Fibroblast of gingiva (primary cell): Measurements from ENCODE around the gene NTRK3.

Source experiments
- DNase-seq: peaks from one replicate; pipeline ENCODE4 v3.0.0-alpha.2; 2011; ENCODE audit warnings: low read depth

Gene NTRK3

GRCh38 chr15:88118741-88119140 is 137.8 kb downstream of the NTRK3 start:
- DNase-seq = no peak

DNA sequence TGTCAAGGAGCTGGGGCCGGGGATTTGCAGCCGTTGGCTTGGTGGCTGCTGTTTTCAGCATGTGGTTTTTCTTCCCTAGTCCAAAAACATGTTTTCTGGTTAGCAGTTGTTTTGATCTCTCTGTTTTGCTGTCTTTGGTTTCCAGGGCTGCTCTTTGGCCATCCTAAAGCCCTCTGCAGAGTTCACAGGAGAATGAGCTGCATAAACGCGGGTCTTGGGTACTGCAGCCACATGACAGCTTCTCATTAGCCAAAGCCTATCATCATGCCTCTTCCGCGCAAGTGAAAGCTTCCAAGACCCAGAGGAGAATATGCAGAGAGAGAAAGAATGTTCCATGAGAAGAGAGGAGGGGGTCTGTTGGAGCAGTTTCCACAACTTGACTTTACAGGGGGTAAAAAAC is 138.5 kb downstream of the NTRK3 start:
- DNase-seq = no peak

GRCh38 chr15:88115486-88116152 is 140.9 kb downstream of the NTRK3 start:
- no peak for DNase-seq

- no peak for DNase-seq
These were observed 142.8 kb downstream of the NTRK3 start for GRCh38 chr15:88113613-88114308.

DNA sequence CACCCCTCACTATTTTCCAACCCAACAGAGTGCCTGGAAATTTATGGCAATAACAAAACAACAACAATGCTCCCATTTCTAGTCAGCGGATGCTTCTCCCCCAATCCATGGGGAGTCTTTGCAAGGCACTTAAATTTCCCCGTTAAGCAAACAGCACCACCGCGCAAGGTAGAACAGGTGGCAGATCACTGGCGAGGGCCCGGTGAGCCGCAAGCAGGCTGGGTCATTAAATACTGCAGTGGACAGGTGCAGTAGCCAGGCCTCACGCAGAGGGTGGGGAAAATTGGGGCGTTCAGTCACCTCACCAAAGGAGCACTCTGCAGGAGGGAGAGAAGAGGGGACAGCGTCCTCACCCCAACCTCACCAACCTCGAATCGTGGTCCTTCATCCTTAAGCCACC is 147.5 kb downstream of the NTRK3 start:
- no peak for DNase-seq

- DNase-seq = no peak
These were observed 148.1 kb downstream of the NTRK3 start for GRCh38 chr15:88108477-88108876.

- no peak for DNase-seq
These were observed 150.5 kb downstream of the NTRK3 start for GRCh38 chr15:88106074-88106473.

- no peak for DNase-seq
These were observed 152.2 kb downstream of the NTRK3 start for GRCh38 chr15:88104357-88104756.

GRCh38 chr15:88100181-88100580 is 156.4 kb downstream of the NTRK3 start:
- DNase-seq = no peak

- no peak for DNase-seq
These were observed 158.2 kb downstream of the NTRK3 start for GRCh38 chr15:88098361-88098760.

DNA sequence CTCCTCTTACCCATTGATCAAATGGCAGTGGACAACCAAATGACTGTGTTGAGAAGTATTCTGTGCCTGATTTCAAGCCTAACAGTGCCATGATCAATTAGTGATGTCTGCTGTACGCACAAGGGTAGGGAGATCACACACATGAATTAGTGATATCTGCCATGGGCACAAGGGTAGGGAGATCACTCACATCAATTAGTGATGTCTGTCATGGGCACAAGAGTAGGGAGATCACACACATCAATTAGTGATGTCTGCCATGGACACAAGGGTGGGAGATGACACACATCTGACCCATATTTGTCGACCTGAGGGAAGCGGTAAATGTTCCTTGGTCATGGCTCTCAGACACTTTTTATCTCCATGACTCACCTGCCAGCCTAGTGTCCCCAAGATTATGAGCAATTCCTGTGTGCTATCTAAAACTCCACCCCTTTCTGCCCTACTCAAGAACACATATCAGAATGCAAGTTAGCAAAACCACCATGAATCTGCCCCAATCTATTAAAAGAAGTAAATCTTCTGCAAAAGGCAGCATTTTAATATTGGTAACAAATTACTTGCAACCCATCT is 165.0 kb downstream of the NTRK3 start:
- no peak for DNase-seq

- no peak for DNase-seq
These were observed 166.0 kb downstream of the NTRK3 start for GRCh38 chr15:88090481-88091011.

- DNase-seq = no peak
These were observed 166.8 kb downstream of the NTRK3 start for GRCh38 chr15:88089731-88090130.

GRCh38 chr15:88089024-88089620 is 167.4 kb downstream of the NTRK3 start:
- DNase-seq = no peak

GRCh38 chr15:88083811-88084760 is 172.5 kb downstream of the NTRK3 start:
- no peak for DNase-seq

- no peak for DNase-seq
These were observed 175.9 kb downstream of the NTRK3 start for GRCh38 chr15:88080616-88081015.

- no peak for DNase-seq
These were observed 179.1 kb downstream of the NTRK3 start for GRCh38 chr15:88077296-88078020.

DNA sequence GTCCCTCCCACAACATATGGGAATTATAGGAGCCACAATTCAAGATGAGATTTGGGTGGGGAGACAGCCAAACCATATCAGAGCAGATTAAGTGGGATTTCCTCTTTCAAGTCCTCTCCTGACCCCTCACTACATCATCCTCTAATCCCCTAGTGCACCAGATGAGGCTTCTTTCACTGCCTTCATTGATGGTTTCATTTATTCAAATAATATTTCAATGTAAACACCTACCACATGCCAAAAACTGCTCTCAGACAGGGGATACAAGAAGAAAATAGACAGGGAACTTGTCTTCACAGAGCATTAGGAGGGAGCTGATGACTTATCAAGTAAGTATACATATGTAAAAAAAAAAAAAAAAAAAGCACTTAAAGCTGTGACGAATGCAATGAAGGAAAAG is 180.2 kb downstream of the NTRK3 start:
- DNase-seq = no peak

- no peak for DNase-seq
These were observed 181.4 kb downstream of the NTRK3 start for GRCh38 chr15:88075102-88075501.

- no peak for DNase-seq
These were observed 182.2 kb downstream of the NTRK3 start for GRCh38 chr15:88074386-88074785.

DNA sequence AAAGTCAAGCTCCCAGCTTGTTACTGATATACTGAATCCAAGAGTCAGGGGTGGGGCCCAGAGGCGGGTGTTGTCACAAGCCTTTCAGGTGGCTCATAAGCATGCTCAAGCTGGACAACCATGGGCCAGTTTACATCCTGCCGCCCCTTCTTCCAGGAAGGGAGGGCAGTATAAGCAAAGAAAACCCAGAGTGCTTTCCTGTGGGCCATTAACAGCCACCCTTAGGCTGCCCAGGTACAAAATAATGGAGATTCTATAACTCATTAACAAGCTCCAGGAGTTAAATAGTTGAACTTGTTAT is 183.2 kb downstream of the NTRK3 start:
- no peak for DNase-seq
